Measurements from ENCODE around the gene MECP2.
"Not testable (repeated sequence)": the region's sequence is repeated elsewhere in the genome, so short reads cannot be mapped to it uniquely, and the experiment has no call there.

Gene MECP2

DNA sequence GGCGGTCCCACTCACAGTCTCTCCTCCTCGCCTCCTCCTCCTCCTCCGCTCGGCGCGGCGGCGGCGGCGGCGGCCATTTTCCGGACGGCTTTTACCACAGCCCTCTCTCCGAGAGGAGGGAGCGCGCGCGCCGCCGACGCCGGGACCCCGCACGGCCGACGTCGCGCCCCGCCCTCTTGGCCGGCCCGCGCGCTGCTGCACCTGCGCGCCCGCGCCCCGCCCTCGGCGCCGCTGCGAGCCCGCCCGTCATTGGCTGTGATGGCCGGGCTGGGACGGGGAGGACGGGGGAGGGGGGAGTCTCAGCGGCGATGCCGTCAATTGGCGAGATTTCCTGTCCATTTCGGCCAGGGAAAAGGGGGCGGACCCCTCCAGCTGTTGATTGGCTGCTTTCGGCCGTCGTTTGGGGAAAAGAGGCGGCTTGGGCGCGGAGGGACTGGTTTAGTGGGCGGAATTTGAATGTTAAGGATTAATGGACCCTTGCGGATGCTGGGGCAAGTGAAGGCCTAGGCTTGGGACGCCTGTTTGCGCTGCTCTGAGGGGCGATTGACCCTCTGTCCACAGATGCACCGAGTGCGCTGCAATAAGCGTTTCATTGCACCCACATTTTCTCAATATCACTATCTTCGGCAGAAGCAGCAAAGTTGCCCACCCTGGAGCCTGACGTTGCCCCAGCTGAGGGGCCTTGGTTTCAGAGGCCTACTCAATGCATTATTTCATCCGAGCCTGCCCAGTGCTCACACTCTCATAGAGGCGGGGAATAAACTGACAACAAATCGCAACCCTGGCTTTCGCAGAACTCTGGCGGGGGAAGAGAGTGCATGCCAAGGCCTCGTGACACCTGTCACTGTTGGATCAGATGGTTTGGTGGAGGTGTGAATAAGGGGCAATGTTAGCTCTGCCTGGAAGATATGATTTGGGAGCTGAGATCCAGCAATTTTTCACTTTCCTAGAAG, at the start of gene MECP2:
Gene MECP2 (minus strand): TSS at position 129 of the 953 bp plus-strand sequence.
- peak; percentile 94 for DNase-seq

DNA sequence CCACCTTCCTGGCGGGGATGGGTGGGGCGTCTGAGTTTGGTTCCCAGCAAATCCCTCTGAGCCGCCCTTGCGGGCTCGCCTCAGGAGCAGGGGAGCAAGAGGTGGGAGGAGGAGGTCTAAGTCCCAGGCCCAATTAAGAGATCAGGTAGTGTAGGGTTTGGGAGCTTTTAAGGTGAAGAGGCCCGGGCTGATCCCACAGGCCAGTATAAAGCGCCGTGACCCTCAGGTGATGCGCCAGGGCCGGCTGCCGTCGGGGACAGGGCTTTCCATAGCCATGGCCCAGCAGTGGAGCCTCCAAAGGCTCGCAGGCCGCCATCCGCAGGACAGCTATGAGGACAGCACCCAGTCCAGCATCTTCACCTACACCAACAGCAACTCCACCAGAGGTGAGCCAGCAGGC, 46.5 kb upstream of the MECP2 start, which contains the start of gene OPN1LW:
Gene OPN1LW (plus strand): TSS at position 234 of the 400 bp plus-strand sequence. CDS start 41 bp downstream, at position 275.
- not testable (repeated sequence) for DNase-seq

DNA sequence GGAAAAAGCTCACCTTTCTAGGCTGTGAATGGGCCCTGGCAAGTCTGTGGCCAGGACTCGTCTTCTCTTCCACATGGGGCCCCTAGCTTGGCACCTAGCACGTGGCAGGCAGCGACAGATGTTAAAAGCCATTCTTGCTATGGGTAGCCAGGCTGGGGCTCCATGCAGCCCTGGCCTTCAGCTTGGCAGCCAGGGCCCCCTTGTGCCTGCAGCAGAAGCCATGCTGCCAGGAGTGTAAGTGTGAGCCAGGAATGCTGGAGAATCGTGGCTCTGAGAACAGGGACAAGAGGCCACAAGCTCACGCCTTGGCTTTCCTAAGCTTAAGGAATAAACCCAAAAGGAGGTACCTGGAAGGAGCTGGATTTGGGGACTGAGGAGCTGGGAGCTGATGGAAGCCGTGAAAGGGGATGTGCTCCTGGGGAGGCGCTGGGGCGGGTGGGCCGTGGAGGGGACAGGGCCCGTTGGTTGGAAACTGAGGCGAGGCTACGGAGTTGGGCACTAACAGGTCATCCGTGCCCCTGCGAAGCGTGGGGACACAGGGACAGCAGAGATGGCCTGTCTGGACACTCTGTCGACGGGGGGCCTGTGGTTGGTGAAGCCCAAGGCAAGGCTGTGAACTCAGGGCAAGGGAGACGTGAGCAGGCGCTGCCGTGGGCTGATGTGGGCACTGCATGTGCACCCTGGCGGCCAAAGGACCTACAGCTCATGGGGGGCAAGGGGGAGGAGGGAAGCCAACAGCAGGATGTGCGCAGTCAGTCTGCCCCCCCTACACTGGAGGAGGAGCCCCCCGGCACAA, 45.6 kb upstream of the MECP2 start:
- no peak for DNase-seq

DNA sequence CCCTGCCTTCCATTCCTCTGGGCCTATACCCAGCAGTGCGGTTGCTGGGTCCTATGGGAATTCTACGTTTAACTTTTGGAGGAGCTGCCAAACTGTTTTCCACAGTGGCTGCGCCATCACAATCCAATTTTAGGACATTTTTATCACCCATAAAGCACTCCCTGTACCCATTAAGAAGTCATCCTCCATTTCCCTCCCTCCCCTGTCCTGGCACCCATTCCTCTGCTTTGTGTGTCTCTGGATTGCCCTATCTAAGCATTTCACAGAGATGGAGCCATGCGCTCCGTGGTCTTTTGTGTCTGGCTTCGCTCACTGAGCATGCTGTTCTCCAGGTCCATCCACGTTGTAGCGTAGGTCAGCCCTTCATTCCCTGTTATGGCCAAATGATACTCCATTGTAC, 44.9 kb upstream of the MECP2 start:
- no peak for DNase-seq

DNA sequence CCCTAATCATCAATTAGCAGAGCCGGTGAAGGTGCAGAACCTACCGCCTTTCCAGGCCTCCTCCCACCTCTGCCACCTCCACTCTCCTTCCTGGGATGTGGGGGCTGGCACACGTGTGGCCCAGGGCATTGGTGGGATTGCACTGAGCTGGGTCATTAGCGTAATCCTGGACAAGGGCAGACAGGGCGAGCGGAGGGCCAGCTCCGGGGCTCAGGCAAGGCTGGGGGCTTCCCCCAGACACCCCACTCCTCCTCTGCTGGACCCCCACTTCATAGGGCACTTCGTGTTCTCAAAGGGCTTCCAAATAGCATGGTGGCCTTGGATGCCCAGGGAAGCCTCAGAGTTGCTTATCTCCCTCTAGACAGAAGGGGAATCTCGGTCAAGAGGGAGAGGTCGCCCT, 43.2 kb upstream of the MECP2 start:
- DNase-seq, result no peak

DNA sequence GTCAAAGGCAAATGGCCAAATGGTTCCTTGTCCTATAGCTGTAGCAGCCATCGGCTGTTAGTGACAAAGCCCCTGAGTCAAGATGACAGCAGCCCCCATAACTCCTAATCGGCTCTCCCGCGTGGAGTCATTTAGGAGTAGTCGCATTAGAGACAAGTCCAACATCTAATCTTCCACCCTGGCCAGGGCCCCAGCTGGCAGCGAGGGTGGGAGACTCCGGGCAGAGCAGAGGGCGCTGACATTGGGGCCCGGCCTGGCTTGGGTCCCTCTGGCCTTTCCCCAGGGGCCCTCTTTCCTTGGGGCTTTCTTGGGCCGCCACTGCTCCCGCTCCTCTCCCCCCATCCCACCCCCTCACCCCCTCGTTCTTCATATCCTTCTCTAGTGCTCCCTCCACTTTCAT, 42.7 kb upstream of the MECP2 start:
- DNase-seq, result no peak

DNA sequence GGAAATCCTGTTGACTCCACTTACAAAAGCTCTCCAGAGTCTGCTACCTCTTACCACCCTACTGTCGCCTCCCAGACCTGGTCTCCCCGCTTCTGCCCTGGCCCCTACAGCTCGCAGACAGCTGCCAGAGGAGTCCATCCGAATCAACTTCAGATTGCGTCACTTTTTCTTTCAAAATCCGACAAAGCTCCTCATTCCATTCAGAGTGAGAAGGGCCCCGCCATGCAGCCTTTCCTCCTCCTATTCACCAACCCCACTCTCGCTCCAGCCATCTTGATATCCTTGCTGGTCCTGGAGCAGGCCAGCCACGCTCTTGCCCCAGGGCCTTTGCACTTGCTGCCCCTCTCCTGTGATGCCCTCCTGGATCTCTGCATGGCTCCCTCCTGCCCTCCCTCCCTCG, 41.3 kb upstream of the MECP2 start:
- DNase-seq, result no peak

DNA sequence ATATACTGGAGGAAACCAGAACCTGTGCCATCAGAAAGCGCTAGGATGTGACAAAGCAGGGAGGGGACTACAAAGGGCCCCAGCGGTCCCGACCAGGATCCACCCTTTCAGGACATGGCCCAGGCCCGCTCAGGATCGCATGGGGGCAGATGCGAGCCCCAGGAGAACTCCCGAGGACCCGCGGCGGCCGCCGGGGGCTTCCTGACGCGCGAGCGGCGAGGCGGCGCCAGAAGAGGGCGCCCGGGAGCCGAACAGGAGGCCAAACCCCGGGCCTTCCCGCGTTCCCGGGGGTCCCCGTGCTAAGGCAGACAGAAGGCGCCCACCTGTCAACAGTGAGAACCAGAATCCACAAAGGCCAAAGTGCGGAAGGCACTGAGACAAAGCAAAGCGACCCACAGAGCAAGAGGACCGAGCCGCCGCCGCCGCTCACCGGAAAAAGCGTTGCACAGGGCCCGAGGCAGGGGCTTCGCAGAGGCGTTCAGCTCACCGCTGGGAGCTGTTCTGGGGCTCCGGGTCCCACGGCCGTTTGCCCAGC, 39.2 kb upstream of the MECP2 start:
- DNase-seq, result peak; percentile 73

DNA sequence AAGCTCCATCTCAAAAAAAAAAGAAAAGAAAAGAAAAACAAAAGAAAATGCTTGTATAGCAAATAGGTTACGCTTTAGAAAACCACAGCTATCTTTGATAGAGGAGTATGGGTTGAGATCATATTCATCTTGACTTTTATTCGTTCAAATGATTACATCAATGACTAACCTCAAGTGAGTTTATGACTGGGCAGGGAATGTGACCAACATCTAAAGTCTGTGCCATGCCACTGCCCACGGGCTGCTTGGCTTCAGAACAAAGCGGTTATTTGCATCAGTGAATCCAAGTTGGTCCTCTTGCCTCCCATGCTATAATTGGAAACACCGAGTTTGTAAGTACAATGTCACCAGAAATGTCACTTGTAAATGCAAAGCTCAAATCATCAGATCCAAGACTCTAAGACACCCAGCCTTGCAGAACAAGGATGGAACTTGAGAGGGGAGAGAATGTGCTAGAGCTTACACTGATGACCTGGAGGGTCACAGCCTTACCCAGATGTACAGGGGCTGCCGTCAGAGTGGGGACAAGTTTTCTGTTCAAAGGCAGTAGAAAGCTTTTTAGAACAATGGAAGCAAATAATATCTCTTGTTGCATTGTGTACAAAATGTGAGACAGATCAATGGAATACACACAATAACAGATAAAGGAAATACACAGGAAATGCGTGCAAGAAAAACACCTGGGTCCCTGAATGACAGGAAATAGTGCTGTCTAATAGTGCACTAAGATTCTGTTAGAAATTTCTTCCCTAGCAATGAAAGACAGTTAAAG, 38.1 kb upstream of the MECP2 start:
- no peak for DNase-seq

DNA sequence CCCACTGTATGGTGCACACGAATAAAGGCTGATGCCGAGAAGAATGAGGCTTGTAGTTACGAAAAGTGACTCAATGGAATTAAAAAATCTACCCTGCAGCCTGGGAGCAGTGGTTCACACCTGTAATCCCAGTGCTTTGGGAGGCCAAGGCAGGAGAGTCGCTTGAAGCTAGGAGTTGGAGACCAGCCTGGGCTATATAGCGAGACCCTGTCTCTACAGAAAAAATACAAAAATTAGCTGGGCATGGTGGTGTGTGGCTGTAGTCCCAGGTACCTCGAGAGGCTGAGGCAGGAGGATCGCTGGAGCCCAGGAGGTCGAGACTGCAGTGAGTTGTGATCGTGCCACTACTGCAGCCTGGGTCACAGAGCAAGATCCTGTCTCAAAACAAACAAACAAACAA, 34.8 kb upstream of the MECP2 start:
- no peak for DNase-seq

DNA sequence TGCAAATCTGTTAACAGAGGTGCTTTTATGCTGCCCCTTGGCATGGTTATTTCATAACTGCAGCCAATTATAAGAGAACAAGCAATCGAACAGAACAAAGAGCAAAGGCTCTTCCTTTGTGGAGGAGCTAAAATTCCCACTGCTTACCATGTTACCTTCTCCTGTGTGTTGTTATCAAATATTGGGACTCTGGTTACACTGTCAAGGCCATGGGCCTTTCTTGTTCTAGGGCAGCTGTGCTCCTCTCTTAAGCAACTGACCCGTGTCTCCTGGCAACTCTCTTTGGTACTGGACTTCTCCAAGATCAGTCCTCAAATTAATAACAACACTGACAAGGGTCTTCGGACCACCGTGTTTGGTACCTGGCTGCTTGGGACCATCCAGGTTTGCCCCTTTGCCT, 34.4 kb upstream of the MECP2 start:
- no peak for DNase-seq

DNA sequence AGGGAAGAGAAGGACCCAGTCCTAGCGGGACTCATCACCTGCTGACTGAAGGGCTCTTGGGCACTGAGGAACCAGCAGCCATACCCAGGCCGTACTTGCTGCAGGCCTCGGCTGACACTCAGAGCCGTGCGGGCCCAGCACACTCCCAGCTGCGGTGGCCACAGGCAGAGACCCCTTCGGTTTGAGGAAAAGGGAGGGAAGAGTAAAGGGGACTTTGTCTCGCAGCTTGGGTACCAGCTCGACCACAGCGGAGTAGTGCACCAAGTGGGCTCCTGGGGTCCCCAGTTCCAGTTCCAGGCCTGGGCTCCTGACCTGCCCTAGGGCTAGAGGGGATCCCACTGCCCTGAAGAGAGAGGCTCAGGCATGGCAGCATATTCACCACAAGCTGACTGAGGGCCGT, 28.6 kb upstream of the MECP2 start:
- DNase-seq, result no peak

DNA sequence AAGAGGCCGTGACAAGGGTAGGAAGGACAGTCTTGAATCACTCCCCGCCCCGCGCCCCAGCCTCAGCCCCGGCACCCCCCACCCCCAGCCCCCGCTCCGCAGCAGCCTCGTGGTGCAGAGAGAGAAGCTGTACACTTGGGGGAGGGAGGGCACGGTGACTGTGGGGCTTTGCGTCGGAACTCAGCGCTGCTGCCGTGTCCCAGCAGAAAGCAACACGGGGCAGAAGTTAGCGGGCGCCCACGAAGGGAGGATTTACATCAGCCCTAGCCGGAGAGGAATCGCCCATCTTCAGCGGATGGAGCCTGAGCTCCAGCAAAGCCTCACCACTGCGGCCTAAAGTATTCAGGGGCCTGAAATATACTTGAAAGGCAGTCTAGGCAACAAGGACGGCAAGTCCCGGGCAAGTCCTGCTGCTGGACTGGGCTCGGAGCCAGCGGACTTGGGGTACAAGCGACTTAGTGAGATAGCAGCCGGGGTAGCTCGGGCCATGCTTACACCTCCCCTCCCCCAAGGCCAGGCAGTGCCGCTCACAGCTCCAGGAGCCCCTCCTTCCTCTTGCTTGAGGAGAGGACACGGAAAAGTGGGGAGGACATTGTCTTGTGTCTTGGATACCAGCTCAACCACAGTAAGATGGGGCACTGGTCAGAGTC, 28.0 kb upstream of the MECP2 start:
- DNase-seq, result no peak

DNA sequence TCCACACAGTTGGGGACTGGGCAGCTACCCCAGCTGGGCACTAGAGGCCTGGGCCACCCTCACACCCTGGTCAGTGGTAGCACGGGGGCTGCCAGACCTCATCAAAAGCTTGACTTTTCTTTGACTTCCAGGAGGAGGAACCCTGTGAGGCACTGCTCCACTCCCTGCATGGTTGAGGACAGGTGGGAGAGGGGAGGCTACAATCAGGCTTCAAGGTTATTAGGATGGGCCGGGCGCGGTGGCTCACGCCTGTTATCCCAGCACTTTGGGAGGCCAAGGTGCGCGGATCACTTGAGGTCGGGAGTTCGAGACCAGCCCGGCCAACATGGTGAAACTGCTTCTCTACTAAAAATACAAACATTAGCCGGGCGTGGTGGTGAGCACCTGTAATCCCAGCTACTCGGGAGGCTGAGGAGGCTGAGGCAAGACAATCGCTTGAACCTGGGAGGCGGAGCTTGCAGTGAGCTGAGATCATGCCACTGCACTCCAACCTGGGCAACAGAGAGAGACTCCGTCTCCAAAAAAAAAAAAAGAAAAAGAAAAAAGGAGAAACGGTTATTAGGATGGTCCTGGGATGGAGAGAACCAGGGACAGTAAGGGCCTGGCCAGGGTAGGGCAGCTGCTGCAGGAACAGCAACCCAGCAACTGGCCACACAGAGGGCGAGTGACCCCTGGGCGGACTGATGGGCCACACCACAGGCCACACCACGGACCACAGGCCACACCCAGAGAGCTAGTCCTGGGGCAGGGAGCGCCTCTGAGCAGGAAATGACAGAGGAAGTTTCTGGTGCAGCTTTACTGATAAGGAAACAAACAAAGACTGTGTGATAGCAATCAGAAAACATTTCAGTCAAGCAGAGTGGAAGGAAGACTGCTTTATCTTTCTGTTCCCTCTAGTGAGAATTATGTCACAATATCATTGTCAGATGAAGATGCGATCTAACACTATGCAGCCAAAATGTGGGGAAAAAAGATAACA, 26.0 kb upstream of the MECP2 start:
- DNase-seq, result no peak

DNA sequence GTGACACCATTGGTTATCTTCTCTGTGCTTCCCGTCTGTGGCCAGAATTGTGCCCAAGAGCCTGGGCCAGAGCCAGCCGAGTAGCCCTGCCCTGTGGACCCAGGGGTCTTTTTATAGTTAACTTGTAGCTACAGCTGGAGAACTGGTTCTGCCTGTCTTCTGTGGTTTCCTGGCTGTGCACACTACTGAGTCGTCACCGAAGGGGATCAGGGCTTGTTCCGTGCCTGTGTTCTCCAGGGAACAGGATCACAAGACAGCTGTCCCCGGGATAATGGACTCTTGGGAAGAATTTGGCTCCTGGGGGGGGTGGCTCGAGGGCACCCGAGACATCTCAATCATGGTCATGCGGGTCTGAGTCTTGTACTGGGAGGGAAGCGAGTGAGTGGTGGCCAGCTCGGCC, 24.4 kb upstream of the MECP2 start:
- no peak for DNase-seq

DNA sequence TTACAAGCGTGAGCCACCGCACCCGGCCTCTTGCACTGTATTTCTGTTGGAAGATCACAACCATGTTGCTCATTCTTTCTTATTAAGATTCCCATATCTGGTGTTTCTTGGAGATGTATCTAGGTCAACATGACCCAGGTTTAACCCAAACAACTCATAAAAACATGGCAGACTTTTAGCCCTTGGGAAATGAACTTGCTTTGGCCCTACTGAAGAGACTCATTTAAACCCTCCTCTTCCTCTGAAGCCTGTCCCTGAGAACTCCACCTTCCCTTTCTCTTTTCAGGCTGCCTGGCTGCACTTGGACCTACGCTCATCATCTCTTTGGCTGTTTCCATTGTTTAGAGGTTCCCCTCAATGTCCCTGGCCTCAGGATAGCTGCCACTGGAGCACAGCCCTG, 23.7 kb upstream of the MECP2 start:
- DNase-seq, result no peak

DNA sequence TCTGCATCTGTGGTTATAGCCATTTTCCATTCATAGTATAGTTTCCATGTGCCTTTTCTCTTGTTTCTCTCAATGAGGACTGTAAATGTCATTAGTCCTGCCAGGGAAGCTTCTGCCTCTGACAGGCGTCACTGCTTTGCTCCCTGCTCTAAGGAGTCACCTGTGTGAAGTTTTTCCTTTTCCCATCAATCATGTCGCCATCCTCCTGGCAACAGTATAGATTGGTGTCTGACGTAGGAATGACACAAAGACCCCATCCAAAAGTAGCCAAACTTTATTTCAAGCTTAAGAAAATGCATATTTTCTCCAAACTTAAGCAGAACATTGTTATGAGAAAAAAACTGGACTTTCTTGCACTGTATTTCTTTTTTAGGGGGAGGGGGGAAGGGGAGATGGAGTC, 23.1 kb upstream of the MECP2 start:
- DNase-seq, result no peak

DNA sequence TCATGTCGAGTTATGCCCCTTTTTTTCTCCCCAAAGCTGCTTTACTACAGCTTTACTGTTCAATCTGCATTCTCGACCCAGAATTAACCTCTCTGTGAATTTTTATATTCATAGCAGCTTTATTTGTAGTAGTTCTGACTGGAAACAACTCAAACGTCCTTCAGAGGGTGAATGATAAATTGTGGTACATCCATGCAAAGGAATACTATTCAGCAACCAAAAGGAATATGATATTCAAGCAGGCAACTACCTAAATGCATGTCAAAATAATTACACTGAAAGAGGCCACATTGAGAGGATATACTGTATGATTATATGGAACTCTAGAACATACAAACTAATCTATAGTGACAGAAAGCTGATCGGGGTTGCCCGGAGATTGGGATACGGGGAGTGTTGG, 20.0 kb upstream of the MECP2 start:
- DNase-seq, result no peak

DNA sequence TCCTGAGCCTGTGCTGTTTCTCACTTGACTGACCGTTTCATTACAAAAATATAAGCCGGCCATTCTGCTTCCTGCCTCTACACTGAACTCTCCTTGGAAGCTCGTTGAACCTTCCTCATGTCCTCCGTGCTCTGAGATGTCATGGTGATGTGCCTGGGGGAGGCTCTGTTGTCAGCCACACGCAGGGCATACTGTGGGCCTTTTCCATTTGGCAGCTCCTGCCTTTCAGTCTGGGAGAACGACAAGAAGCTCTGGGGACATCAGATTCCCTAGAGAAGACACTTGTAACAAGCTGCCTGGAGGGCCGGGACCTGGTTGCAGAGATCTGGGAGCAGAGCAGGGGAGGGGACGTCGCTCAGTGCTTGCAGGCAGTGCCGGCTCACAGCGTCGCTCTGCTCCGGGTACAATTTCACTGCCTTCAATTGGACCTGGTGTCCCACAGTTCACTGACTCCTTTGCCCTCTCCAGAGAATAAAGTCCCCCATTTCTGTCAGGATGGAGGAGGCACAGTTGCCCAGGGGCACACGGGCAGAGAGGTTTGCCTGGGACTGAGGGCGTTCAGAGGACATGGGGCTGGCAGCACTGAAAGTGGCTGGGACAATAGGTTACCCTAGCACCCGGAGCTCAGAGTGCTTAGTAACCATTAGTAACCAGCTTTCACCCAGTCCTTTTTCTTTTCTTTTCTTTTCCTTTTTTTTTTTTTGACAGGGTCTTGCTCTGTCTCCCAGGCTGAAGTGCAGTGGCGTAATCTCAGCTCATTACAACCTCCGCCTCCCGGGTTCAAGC, 19.1 kb upstream of the MECP2 start:
- no peak for DNase-seq

DNA sequence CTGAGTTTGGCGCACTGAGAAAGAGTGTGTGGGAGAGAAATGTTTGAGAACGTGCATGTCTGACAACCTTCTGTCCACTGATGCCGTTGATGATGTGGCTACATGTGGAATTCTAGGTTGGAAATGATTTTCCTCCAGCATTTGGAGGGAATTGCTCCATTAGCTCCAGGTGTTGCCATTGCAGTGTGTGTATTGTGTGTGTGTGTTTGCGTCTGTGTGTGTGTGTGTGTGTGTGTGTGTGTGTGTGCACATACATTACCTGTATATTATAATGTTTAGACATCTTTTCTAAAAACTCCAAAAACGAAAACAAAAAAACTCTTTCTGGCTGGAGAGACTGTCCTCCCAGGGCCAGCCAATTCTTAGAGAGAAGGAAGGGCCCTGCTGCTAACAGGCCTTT, 18.2 kb upstream of the MECP2 start:
- no peak for DNase-seq
